GM19452 (cell line): ENCODE measurements around the gene POMGNT1.
"Not testable (repeated sequence)": the region's sequence is repeated elsewhere in the genome, so short reads cannot be mapped to it uniquely, and the experiment has no call there.

Source experiments
- ATAC-seq: cut with Tn5 transposase; IDR thresholded peaks from one replicate; pipeline ENCODE4 v1.9.1; 2021; ENCODE audit not compliant: unreplicated experiment

POMGNT1 gene

GRCh38 chr1:46197964-46198811, at the start of gene POMGNT1:
TSS of gene POMGNT1 (minus strand) at chr1:46198434. CDS start at chr1:46197821, 613 bp downstream.
- peak; percentile 86 for ATAC-seq

DNA sequence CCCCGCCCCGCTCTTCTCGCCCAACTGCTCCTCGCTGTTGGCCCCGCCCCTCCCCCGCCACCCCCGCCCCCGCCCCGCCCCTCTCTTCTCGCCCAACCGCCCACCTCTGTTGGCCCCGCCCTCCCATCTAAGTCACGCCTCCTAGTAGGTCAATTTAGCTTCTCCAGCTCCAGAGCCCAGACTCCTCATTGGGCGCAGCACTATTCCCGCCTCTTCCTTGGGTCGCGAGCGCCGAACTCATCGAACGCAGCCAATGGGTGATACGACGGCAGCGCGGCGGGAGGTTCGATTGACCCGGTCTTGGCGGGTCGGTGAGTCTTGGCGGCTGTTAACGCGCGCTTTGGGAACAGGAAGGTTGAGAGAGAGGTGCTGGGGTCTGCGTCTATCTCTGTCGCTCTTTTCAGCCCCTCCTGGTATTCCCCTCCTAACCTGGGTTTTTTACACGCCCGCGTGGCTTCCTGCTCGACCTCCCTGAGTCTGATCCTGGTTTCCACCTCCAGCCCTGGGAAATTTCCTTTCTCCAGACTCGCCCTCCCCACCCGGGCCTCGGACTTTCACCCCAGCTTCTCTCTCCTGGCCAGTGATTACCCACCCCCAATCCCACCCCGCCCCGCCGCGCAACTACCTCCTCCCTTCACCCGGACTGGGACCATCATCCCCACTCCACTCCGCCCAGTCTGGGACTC, 49.3 kb upstream of the POMGNT1 start, which contains the start of gene RAD54L:
RAD54L (plus strand) TSS at position 328 of the 686 bp plus-strand sequence. CDS start 643 bp downstream, outside the sequence.
- ATAC-seq, result peak; percentile 92

- peak; percentile 52 for ATAC-seq
These were observed 48.6 kb upstream of the POMGNT1 start for GRCh38 chr1:46246548-46247435.

DNA sequence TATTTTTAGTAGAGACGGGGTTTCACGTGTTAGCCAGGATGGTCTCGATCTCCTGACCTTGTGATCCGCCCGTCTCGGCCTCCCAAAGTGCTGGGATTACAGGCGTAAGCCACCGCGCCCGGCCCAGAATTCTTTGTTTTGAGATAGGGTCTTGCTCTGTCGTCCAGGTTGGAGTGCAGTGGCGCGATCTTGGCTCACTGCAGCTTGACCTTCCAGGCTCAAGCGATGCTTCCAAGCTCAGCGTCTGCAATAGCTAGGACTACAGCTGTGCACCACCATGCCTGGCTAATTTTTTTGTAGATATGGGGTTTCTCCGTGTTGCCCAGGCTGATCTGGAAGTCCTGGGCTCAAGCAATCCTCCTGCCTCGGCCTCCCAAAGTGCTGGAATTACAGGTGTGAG, 47.9 kb upstream of the POMGNT1 start:
- not testable (repeated sequence) for ATAC-seq

GRCh38 chr1:46244656-46245371, 46.6 kb upstream of the POMGNT1 start:
- ATAC-seq, result no peak

- not testable (repeated sequence) for ATAC-seq
These were observed 45.6 kb upstream of the POMGNT1 start for GRCh38 chr1:46243831-46244230.

DNA sequence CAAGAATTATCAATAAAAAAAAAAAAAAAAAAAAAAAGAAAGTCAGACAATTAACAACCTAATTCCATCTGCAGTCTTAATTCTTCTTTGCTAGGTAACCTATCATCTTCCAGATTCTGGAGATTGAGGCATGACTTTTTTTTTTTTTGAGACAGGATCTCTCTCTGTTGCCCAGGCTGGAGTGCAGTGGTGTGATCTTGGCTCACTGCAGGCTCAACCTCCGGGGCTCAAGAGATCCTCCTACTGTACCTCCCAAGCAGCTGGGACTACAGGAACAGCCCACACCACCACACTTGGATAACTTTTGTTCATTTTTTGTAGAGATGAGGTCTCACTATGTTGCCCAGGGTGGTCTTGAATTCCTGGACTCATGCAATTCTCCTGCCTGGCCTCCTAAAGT, 44.7 kb upstream of the POMGNT1 start:
- no peak for ATAC-seq

DNA sequence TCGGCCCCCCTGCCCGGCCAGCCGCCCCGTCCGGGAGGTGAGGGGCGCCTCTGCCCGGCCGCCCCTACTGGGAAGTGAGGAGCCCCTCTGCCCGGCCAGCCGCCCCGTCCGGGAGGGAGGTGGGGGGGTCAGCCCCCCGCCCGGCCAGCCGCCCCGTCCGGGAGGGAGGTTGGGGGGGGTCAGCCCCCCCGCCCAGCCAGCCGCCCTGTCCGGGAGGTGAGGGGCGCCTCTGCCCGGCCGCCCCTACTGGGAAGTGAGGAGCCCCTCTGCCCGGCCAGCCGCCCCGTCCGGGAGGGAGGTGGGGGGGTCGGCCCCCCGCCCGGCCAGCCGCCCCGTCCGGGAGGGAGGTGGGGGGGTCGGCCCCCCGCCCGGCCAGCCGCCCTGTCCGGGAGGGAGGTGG, 43.5 kb upstream of the POMGNT1 start:
- ATAC-seq, result not testable (repeated sequence)

GRCh38 chr1:46238865-46239264, 40.6 kb upstream of the POMGNT1 start:
- ATAC-seq, result not testable (repeated sequence)

DNA sequence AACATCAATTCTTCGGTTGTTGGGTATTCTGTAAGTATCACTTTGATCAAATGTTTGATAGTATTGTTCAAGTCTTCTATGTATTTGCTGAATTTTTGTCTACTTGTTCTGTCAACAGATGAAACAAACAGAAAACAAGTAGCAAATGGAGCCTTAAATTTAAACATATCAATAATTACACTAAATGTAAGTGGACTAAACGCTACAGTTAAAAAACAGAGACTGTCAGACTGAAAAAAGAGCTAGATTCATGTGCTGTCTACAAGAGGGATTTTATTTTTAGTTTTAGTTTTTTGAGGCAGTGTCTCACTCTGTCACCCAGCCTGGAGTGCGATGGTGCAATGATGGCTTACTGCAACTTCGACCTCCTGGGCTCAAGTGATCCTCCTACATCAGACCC, 38.6 kb upstream of the POMGNT1 start:
- ATAC-seq, result no peak

DNA sequence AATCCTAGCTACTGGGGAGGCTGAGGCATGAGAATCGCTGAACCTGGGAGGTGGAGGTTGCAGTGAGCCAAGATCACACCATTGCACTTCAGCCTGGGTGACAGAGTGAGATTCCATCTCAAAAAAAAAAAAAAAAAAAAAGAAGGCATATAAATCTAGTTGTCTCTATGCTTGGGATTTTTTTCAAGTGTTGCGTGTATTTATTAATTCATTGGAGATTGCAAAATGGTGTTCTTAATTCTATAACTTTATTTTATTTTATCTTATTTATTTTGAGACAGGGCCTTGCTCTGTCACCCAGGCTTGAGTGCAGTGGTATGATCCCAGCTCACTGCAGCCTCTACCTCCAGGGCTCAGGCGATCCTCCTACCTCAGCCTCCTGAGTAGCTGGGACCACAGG, 33.0 kb upstream of the POMGNT1 start:
- ATAC-seq, result not testable (repeated sequence)

- no peak for ATAC-seq
These were observed 26.7 kb upstream of the POMGNT1 start for GRCh38 chr1:46224966-46225365.

GRCh38 chr1:46223472-46223943, 25.3 kb upstream of the POMGNT1 start:
- no peak for ATAC-seq

GRCh38 chr1:46223055-46223454, 24.8 kb upstream of the POMGNT1 start:
- ATAC-seq, result not testable (repeated sequence)

GRCh38 chr1:46221749-46222148, 23.5 kb upstream of the POMGNT1 start:
- ATAC-seq, result no peak

DNA sequence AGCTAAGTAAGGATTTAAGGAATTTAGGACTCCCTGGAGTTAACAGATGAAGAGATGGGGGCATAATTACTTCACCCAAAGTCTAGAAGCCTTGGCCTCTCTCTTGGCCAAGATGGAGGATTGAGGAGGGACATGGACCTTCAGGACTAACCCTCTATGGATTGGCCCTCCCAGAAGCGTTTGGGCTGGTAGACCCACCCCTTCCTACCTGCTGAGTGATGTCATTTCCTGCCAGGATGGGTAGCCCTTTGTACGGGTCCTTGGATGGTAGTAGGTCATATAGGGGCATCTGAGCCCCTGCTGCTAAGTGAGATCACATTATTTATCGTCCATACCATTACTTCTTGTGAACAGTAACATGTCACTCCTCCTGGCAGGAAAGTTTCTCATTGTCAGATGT, 22.6 kb upstream of the POMGNT1 start:
- ATAC-seq, result no peak

DNA sequence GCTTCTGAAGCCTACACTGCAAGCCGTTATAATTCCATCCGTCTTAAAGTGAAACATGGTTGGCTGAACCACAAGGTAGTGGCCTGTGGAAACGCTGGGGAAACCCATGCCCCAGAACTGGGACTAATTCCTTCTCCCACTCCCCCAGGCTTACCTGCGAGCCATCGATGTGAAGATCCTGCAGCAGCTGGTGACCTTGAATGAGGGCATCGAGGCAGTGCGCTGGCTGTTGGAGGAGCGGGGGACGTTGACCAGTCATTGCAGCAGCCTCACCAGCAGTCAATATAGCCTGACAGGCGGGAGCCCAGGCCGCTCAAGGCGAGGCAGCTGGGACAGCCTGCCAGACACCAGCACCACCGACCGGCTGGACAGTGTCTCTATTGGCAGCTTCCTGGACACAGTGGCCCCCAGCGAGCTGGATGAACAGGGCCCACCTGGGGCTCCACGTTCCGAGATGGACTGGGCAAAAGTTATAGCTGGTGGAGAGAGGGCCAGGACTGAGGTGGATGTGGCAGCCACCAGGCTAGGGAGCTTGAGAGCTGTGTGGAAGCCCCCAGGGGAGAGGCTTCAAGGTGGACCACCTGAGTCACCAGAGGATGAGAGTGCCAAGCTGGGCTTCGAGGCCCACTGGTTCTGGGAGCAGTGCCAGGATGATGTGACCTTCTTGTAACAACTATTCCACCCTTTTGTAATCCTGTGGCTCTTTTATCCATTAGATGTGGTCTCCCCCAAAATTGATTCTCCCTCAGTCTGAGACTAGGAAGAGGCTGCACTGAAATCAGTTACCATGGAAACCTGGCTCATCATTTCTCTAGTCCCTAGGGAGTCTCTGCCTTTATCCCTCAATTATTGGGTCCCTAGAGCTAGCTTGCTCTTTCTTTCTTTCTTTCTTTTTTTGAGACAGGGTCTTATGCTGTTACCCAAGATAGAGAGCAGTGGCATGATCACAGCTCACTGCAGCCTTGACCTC, 21.6 kb upstream of the POMGNT1 start:
- no peak for ATAC-seq

DNA sequence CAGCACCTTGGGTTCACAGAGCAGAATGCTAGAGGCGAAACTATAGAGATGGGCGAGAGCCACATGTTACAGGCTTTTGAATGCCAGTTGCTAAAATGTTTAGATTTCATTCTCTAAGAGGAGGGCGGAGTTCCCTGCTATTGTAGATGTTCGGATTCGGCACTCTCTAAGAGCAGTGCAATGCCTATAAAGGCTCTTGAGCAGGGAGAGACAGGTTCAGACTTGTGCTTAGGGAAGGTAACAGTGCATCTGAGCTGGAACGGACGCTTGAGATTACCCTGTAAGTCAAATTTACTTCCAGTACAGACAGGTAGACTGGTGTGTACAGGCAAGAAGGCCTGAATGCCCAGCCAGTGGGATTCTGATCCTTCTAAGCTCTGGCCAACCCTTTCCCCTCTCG, 20.2 kb upstream of the POMGNT1 start:
- no peak for ATAC-seq

DNA sequence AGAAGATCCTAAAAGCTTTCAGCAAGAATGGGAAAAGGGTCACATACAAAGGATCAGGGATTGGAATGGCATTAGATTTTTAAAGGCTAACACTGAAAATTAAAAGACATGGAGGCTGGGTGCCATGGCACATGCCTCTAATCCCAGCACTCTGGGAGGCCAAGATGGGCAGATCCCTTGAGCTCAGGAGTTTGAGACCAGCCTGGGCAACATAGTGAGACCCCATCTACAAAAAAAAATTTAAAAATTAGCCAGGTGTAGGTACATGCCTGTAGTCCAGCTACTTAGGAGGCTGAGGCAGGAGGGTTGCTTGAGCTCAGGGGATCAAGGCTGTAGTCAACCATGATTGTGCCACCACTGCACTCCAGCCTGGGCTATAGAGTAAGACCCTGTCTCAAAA, 17.3 kb upstream of the POMGNT1 start:
- ATAC-seq, result no peak
